ENCODE results near the gene CD209.

The CD209 gene

DNA sequence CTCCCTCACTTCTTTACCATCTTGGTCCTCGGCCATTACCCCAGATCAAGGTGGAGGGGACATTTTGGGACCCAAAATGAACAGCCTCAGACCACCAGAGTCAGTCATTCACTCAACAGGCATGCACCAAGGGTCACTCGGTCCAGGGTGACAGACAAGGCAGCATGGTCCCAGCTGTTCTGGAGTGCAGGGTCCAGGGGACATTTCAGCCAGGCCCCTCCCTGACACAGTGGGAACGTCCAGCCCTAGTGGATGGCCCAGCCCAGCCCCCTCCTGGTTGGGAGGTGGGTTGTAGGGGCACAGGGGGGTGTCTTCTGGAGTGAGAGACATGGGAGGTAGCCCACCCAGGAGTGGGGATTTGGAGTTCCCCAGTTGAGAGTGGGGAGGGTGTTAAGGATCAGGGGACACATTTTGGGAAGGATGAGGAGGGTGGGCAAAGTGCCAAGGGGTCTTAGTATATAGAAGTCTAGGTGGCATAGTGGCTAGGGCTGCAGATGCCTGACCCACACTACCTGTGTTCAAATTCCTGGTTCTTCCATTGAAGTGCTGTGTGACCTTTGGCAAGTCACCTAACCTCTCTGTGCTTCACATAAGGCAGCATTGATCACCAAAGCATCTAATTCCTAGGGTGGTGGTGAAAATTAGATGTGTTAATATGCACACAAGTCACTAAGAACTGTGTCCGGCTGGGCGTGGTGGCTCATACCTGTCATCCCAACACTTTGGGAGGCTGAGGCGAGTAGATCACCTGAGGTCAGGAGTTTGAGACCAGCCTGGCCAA is 42.9 kb downstream of the CD209 start:
- no peak for DNase-seq

DNA sequence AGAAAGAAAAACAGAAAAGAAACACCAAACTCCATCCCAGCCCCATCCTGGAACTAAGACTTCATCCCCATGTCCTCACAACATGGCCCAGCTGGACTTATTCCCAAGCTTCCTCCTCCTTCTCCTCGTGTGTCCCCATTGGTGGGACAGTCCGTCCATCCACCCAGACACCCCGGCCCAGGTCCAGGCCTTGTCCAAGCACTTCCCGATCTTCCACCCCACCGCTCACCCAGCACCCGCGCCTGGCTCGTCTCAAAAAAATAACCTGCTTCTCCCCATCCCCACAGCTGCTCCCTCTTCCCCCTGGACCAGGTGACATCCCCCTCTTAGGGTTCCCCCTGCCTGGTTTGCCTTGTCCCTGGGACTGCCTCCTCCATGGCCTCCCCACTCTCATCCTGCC is 44.0 kb downstream of the CD209 start:
- no peak for DNase-seq

DNA sequence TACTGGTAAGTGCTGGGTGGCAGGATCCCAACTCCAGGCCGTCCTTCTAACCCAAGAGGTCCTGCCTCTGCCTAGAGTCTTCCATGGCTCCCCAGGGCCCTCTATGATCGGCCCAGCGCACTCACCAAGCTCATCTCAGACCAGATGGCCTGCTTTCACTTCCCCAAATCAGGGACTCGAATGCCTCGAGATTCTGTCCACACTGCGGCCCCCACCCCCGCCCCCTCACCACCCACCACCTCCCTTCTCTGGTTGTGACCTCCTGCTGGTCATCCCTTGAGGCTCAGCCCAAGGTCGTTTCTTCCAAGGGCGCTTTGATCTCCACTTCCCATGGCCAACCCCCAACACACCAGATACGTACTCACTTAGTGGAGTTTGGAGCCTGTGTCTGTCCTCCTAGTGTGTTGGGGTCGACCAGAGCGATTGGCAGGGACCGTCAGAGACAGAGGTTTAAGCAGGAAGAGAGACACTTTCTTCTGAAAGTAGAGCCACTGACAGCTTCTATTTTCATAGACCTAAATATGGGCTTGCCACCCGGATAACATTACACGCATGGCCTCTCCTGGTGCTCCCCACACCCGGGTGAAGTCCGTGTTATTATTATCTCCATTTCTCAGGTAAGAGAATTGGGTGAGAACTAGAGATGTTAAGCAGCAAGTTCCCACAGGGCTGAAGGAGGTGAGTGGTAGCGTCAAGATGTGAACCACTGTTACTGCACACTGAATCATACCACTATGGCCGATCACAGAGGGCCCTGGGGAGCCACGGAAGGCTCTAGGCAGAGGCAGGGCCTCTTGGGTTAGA is 45.5 kb downstream of the CD209 start, which contains the start of gene FCER2:
Gene FCER2, minus strand, starts transcription at position 478 of the 804 bp plus-strand sequence. CDS start 2,371 bp downstream, outside the sequence.
- DNase-seq, result no peak

DNA sequence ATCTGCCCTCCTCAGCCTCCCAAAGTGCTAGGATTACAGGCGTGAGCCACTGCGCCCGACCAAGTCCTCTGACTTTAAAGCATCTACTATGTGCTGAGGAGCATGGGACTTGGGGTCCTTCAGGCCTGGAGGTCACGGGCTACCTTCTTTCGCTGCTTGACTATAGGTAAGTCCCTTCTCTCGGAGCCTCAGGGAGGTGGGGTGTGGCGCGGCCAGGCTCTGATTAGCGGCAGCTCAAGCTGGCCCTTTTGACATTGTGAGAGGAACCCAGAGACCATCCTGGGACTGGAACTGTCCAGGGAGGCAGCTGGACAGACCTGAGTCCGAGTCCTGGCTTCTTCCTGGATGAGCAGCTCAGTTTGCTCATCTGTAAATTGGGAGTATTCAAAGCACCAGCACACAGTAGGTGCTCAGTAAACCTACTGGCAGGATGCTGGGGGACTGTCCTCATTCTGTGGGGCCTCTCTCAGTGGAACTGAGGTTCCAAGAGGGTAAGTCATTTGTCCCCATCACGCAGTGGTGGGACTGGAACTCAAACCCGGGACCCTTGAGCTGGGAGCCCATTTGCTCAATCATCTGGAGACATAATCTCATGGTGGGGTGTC is 46.2 kb downstream of the CD209 start:
- no peak for DNase-seq

DNA sequence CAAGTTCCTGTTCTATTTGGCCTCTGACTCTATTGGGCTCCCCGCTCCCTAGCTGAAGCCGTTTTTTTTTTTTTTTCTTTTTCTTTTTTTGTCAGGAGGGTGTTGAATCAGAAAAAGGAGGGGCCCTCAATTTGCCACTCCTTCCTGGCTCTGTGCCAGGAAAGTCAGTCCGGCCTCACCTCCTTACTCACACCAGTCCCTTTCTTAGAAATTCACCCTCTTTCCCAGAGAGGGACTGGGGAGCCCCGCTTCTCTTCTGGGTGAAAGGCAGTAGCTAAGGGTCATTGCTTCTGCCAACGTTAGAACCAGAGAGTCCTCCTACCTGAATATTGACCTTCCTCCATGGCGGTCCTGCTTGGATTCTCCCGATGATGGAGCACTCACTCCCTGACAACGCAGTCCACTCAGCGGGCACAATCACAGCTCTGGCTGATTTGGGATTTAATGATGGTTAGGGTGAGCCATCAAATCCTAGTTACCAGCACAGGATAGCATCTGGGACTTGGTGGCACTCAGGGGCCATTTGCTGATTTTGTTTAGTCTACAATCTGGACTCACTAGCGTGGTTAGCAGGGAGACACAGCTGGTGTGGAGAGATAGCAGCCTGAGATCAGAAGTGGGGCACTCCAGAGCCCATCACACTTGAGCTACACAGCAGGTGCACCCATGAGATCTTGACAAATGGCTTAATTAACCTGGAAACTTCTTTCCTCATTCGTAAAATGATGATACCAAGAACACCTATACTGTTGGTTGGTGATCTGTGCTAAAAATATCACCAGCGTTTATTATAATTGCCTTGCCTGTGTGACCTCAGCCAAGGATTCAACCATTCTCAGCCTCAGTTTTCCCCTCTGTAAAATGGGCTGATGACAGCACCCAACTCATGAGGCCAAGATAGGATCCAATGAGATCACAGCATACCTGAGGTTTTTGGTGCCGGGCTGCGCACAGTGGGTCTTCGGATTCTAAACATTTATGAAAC is 47.6 kb downstream of the CD209 start:
- DNase-seq, result no peak

DNA sequence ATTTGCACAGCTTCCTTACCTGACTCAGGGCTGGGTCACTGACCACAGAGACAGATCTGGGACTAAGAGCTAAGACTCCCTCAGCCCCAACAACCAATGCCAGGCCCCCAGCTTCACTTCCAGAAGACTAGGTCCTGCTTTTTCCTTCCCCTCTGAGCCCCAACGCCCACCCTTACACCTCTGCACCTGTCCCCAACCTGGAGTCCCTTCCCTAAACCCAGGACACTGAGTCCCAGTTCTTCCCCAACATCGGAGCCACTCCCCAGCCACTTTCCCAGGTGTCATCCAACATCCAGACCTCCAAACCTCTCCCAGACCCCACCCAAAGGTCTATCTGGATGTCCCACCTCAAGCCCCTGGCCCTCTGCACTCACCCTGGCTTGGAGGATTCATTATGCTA is 48.3 kb downstream of the CD209 start:
- no peak for DNase-seq

DNA sequence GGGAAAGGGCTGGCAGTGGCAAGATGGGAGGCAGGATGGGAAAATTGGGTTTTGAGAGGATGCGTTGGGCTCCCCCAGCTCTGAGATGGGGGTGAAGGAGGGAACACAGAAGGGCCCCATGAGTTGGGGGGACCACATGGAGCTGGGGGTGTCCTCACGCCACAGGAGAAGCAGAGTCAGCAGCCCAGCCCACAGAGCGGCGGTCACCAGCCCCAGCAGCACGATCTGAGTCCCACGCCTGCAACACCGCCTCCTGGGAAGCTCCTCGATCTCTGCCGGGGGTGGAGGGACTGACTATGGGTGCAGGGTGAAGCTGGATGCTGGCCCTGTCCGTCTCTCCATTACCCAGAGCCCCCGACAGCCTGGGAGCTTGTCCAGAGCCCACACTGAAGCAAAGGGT is 48.8 kb downstream of the CD209 start:
- DNase-seq, result no peak

DNA sequence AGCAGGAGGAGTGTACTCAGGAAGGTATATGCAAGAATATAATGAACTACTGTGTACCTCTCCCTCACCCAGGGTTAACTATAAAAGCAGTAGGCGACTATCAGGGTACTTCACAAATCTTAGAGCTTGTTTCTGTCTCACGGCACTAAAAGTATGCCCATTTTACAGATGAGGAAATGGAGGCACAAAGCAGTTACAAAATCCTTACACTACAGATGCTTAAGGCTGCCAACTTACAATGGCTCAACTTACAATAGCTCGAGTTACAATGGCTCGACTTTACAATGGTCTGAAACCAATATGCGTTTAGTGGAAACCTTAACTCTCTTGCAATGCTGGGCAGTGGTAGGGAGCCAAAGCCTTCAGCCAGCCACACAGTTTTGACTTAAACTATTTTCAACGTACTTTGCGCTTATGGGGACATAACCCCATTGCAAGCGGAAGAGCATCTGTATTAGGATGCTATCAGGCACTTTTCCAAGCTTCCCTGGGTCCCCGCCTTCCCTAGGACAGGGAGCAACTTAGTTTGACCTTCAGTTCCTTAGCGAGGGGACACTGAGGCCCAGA is 49.5 kb downstream of the CD209 start:
- no peak for DNase-seq

DNA sequence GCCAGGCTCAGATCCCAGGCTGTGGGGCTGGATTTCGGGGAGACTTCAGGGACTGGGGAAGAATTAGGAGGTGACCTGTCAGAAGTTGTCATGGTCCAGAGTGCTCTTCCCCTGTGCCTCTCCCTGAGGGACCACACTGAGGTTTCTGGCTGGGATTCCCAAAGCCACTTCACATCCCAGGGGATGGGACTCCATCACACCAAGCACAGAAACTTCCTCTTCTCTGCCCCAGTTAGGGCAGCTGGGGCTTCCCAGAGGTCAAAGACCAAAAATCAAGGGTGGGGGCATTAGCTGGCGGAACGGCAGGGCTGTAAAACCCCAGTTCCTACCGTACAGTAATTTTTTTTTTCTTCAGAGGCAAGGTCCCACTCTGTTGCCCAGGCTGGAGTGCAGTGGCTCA is 52.8 kb downstream of the CD209 start:
- DNase-seq, result no peak

DNA sequence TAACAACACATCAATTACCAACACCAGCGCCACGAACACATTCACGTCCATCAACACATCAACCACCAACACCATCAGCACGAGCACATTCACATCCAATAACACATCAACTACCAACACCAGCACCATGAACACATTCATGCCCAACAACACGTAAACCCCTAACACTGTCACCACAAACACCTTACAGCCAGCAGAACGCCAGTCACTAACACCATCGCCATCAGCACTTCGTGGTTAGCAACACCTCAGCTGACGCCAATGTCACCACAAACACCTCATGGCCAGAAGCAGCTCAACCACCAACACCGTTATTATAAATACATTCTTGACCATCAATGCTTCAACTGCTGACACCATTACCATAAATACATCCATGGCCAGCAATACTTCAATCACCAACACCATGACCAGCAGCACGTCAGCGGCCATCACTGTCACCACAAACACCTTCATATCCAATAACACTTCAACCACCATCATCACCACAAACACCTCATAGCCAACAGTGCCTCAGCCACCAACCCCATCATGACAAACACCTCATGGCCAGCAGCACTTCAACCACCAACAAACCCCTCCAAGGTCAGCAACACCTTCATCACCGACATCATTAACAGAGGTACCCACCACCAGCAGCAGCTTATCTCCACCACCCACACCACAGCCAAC is 54.8 kb downstream of the CD209 start:
- DNase-seq, result no peak

DNA sequence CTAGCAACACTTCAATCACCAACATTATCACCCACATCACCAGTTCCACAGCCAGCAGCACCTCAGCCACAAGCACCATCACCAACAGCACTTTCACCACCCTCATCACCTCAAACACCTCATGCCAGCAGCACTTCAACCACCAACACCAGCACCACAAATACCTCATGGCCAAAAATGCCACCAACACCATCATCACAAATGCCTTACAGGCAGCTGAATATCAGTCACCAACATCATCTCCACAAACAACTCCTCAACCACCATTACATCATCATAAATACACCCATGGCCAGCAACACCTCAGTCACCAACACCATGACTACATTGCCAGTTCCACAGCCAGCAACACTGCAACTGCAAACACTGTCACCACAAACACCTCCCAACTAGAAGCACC is 55.8 kb downstream of the CD209 start:
- no peak for DNase-seq

DNA sequence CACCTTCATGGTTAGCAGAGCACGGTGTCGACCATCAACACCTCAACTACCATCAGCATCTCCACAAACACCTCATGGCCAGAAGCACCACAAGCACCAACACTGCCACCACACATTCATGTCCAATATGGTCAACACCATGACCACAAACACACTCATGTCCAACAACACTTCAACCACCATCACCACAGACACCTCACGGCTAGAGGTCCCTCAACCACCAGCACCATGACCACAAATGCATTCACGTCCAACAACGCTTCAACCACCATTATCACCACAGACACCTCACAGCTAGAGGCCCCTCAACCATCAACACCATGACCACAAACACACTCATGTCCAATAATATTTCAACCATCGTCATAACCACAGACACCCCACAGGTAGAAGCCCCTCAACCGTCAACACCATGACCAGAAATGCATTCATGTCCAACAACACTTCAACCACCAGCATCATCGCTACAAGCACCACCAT is 56.5 kb downstream of the CD209 start:
- no peak for DNase-seq
